Vagina (tissue), 2 donors: ENCODE measurements around the gene CCDC178.

ENCODE experiments used
- POLR2A ChIP-seq, 2 donors: fragments of 450-650 bp; IDR thresholded peaks; one replicate each; pipeline ENCODE4 v1.6.1; 2017; ENCODE audit warnings: antibody characterized with exemption in 2 of 2, mild to moderate bottlenecking in 2 of 2, moderate library complexity in 2 of 2
- POLR2AphosphoS5 ChIP-seq, 2 donors: sonication (generic); formaldehyde crosslinking; IDR thresholded peaks; one replicate each; pipeline ENCODE4 v1.9.0; 2017; ENCODE audit warnings: antibody characterized with exemption in 2 of 2, mild to moderate bottlenecking in 2 of 2, low read depth in 1 of 2; ENCODE audit not compliant: insufficient read depth in 1 of 2
- TF ChIP-seq, protein P1 (sequence below), 3 experiments: fragments of 450-650 bp in 2 of 3; fragments of 200-600 bp in 1 of 3; sonication (generic) in 1 of 3; IDR thresholded peaks; one replicate each; pipeline ENCODE4 v1.5.1; 2017 to 2019; ENCODE audit warnings: antibody characterized with exemption in 3 of 3, mild to moderate bottlenecking in 2 of 3, moderate library complexity in 2 of 3

DNA sequence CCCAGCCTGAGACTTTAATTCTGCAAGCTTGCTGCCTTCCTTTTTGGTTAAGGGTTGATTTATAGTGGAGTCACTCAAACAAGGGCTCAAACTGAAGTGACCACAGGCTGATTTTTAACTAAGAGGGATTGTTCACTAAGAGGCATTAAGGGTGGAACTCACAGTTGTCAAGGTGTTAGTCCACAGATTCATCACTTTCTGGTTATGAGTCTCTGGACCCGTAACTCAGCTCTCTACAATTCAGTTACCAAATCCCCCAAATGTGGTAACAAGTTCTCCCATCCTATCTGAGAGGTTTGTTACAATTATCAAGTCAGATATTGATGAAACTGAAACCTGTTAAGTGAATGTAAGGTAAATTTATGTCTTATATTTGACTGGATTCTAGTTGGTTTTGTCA lies 481.8 kb downstream of the CCDC178 start:
- TF ChIP-seq POLR2AphosphoS5 (IDR thresholded peaks at IDR 0.05; ENCODE audit: insufficient read depth in 1 of 2, low read depth in 1 of 2) (no peak), POLR2A (IDR thresholded peaks at IDR 0.05) (no peak)
- TF ChIP-seq, protein P1, sequence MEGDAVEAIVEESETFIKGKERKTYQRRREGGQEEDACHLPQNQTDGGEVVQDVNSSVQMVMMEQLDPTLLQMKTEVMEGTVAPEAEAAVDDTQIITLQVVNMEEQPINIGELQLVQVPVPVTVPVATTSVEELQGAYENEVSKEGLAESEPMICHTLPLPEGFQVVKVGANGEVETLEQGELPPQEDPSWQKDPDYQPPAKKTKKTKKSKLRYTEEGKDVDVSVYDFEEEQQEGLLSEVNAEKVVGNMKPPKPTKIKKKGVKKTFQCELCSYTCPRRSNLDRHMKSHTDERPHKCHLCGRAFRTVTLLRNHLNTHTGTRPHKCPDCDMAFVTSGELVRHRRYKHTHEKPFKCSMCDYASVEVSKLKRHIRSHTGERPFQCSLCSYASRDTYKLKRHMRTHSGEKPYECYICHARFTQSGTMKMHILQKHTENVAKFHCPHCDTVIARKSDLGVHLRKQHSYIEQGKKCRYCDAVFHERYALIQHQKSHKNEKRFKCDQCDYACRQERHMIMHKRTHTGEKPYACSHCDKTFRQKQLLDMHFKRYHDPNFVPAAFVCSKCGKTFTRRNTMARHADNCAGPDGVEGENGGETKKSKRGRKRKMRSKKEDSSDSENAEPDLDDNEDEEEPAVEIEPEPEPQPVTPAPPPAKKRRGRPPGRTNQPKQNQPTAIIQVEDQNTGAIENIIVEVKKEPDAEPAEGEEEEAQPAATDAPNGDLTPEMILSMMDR (IDR thresholded peaks at IDR 0.05): no peak
